ENCODE results near the gene APOA5.

DNA sequence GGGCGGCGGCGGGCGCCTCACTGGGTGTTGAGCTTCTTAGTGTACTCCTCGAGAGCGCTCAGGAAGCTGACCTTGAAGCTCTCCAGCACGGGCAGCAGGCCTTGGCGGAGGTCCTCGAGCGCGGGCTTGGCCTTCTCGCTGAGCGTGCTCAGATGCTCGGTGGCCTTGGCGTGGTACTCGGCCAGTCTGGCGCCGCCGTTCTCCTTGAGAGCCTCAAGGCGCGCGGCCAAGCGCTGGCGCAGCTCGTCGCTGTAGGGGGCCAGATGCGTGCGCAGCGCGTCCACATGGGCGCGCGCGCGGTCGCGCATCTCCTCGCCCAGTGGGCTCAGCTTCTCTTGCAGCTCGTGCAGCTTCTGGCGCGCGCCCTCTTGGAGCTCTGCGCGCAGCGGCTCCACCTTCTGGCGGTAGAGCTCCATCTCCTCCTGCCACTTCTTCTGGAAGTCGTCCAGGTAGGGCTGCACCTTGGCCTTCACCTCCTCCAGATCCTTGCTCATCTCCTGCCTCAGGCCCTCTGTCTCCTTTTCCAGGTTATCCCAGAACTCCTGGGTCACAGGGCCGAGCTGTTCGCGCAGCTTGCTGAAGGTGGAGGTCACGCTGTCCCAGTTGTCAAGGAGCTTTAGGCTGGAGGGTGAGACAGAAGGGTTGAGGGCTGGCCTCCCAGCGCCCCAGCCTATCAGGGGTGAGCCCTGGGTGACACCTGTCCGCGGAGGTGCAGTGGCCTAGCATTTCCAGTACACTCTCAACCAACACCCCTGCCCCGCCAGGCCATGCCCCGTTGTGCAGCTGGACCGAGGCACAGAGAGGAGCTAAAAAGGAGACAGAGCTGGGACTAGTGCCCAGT is 44.3 kb upstream of the APOA5 start:
- TF ChIP-seq RFX5 (IDR thresholded peaks at IDR 0.05; ENCODE audit: low read length) (no peak), EP300 (IDR thresholded peaks at IDR 0.05; ENCODE audit: borderline replicate concordance in 1 of 2, low read depth in 1 of 2, low read length in 1 of 2) (no peak), TAF1 (IDR thresholded peaks at IDR 0.05; ENCODE audit: borderline replicate concordance, low read depth, low read length) (no peak), MAX (IDR thresholded peaks at IDR 0.05; ENCODE audit: low read depth) (peak; percentile 70), CTCF (IDR thresholded peaks at IDR 0.05) (peak; percentile 55)
